C4-2B (cell line): ENCODE measurements around the gene PPM1D.

Experiments used
- ZFX ChIP-seq: fragments of 450-650 bp; IDR thresholded peaks from 2 replicates; pipeline ENCODE4 v1.6.1; 2017
- TF ChIP-seq, protein P1 (sequence below): fragments of 450-650 bp; conservative IDR thresholded peaks from 2 replicates; pipeline ENCODE4 v1.5.1; 2017; ENCODE audit warnings: mild to moderate bottlenecking

GRCh38 chr17:60598001-60598736 lies 1.8 kb upstream of the PPM1D start:
- TF ChIP-seq, protein P1, sequence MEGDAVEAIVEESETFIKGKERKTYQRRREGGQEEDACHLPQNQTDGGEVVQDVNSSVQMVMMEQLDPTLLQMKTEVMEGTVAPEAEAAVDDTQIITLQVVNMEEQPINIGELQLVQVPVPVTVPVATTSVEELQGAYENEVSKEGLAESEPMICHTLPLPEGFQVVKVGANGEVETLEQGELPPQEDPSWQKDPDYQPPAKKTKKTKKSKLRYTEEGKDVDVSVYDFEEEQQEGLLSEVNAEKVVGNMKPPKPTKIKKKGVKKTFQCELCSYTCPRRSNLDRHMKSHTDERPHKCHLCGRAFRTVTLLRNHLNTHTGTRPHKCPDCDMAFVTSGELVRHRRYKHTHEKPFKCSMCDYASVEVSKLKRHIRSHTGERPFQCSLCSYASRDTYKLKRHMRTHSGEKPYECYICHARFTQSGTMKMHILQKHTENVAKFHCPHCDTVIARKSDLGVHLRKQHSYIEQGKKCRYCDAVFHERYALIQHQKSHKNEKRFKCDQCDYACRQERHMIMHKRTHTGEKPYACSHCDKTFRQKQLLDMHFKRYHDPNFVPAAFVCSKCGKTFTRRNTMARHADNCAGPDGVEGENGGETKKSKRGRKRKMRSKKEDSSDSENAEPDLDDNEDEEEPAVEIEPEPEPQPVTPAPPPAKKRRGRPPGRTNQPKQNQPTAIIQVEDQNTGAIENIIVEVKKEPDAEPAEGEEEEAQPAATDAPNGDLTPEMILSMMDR: no peak
- TF ChIP-seq ZFX: no peak
